Activated T-cell treated with anti-CD3 and anti-CD28 coated beads for 4 hours (primary cell): Measurements from ENCODE around the gene YY1.
A peak's percentile ranks its signal among the peaks of the same experiment; 100 is the strongest.

Experiments used
- DNase-seq: peaks from one replicate; pipeline ENCODE4 v3.0.0-alpha.2; 2020

The YY1 gene

GRCh38 chr14:100317912-100318808 is 79.2 kb downstream of the YY1 start:
- peak; percentile 61 for DNase-seq

GRCh38 chr14:100320157-100320856 is 81.4 kb downstream of the YY1 start:
- DNase-seq, result no peak

- DNase-seq, result no peak
Observed at GRCh38 chr14:100321473-100322137, 82.7 kb downstream of the YY1 start.

- DNase-seq, result no peak
Observed at GRCh38 chr14:100322138-100322957, 83.4 kb downstream of the YY1 start.

- DNase-seq, result no peak
Observed at GRCh38 chr14:100323121-100323941, 84.4 kb downstream of the YY1 start, which contains the start of gene SLC25A47. Gene SLC25A47 (plus strand): TSS chr14:100323339. CDS start chr14:100323415, 76 bp downstream.

- no peak for DNase-seq
Observed at GRCh38 chr14:100323942-100324307, 85.0 kb downstream of the YY1 start.

GRCh38 chr14:100325231-100325632 is 86.3 kb downstream of the YY1 start:
- no peak for DNase-seq

- DNase-seq, result no peak
Observed at GRCh38 chr14:100325958-100326357, 87.0 kb downstream of the YY1 start.

GRCh38 chr14:100327128-100327527 is 88.2 kb downstream of the YY1 start:
- no peak for DNase-seq

GRCh38 chr14:100328495-100329163 is 89.7 kb downstream of the YY1 start:
- no peak for DNase-seq

GRCh38 chr14:100329233-100330006 is 90.5 kb downstream of the YY1 start:
- DNase-seq, result no peak

- DNase-seq, result no peak
Observed at GRCh38 chr14:100330007-100330344, 91.0 kb downstream of the YY1 start.

- no peak for DNase-seq
Observed at GRCh38 chr14:100330388-100330931, 91.5 kb downstream of the YY1 start.

GRCh38 chr14:100332071-100332639 is 93.2 kb downstream of the YY1 start:
- DNase-seq, result no peak
